ENCODE measurements around the gene SCAANT1. TPM values are rescaled to one million over a fixed set of nuclear protein-coding genes. Genes with fewer than 3 reads are reported as not detected.

The SCAANT1 gene
- total and polyA plus RNA-seq, 2 donors (not counting 1 experiment from before 2014, with no cell fraction given) = 1.7 TPM; not detected in 1

DNA sequence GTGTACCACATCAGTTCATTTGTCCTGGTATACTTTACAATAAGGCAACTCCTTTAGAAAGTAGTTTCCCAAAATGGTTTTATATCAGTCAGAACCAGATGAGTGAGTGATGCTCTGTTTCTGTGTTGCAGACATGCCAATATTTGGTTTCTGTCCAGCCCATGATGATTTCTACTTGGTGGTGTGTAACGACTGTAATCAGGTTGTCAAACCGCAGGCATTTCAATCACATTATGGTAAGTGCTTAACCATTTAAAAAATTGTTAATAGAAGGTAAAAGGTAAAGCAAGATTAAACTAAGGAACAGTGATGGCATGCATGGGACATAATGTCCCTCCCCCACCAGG lies 40.0 kb upstream of the SCAANT1 start:
- H3K4me3 Mint-ChIP-seq = no peak overlapping the region
- POLR2A ChIA-PET = no interaction called here

DNA sequence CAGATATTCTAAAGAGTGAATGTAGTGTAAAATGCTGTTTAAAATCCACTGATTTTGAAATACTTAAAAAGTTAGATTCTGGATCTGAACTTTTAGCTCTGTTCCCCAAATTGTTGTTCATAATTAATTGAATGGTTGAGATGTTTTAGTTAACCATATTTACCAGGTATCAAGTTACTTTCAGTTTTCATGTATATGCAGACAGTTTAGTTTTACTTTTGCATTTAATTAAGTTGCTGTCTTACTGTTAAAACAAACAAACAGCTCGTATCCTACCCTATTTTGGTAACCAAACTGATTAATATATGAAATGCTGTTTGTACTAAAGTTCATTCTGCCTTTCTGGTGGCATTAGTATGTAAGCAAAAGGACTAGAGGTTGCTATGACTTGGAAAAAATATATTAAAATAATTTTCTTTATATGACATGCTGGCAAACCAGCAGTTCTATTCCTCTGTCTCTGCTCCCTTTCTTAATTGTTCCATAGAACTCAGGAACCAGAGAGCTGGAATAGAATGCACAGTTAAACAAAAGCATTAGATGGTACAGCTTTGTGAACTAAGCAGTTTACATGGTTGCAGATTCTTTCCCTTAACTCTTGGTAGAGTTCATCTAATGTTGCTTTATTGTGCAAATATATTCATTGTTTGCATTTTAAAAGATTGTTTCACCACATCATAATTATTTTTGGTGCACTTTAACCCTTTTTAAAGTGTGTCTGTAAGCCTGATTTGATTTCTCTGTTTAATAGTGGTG lies 39.5 kb upstream of the SCAANT1 start:
- POLR2A ChIA-PET = no interaction called here

More for the DNA sequence above, 40.0 kb upstream of the SCAANT1 start:
- ATAC-seq (ENCODE audit: low read depth) (no peak), DNase-seq (no peak)
- Histone ChIP-seq H3K79me2 (ENCODE audit: control insufficient read depth, insufficient read depth, low read length) (peaks cover 59% of the 10 kb centered on the region), H3K4me2 (replicated peaks; ENCODE audit: low read depth, low read length, poor library complexity, severe bottlenecking) (no peak overlapping the region), H3K4me3 (ENCODE audit: control extremely low read depth in 1 of 5, extremely low read depth in 1 of 5, insufficient read depth in 1 of 5, low read depth in 2 of 5, low read length in 4 of 5) (no peak overlapping the region), H3K36me3 (replicated peaks in 1 of 2; ENCODE audit: control extremely low read depth in 1 of 2, control insufficient read depth in 1 of 2, extremely low read depth in 1 of 2, insufficient read depth in 2 of 2, low read length in 1 of 2) (peaks cover 4 to 28% of the 10 kb centered on the region in 2 experiments), H3K27me3 (replicated peaks in 1 of 4; ENCODE audit: control extremely low read depth in 1 of 4, control insufficient read depth in 3 of 4, insufficient read depth in 4 of 4, low read length in 3 of 4) (no peaks in the 10 kb centered on the region), H3K4me1 (ENCODE audit: control insufficient read depth in 2 of 2, insufficient read depth in 2 of 2, low read length in 2 of 2) (peaks cover 6 to 16% of the 10 kb centered on the region in 2 donors), H3K27ac (ENCODE audit: low read length in 2 of 2) (peak overlapping the region in 1 of 2 donors; percentile 37), H2AFZ (ENCODE audit: insufficient read depth, low read depth, low read length, poor library complexity, severe bottlenecking) (no peak overlapping the region), H4K20me1 (ENCODE audit: control insufficient read depth, insufficient read depth, low read length, poor library complexity, severe bottlenecking) (peaks cover 17% of the 10 kb centered on the region), H3K9me3 (ENCODE audit: control extremely low read depth in 1 of 3, control insufficient read depth in 2 of 3, insufficient read depth in 1 of 3, low read length in 2 of 3) (no peaks in the 10 kb centered on the region), H3K9ac (ENCODE audit: low read length) (no peak overlapping the region)
- no CpG with 5 or more reads among the region's 2 CpGs for WGBS (ENCODE audit: insufficient coverage)
- no peak overlapping the region for H3K27ac Mint-ChIP-seq
- H3K9me3 Mint-ChIP-seq (ENCODE audit: insufficient read depth) = no peaks in the 10 kb centered on the region
- H3K4me1 Mint-ChIP-seq = peaks cover 47% of the 10 kb centered on the region
- no peak for TF ChIP-seq EZH2 (IDR thresholded peaks at IDR 0.05; ENCODE audit: borderline replicate concordance, insufficient read depth, low read depth, low read length, poor library complexity, severe bottlenecking)
- TF ChIP-seq, protein P1, sequence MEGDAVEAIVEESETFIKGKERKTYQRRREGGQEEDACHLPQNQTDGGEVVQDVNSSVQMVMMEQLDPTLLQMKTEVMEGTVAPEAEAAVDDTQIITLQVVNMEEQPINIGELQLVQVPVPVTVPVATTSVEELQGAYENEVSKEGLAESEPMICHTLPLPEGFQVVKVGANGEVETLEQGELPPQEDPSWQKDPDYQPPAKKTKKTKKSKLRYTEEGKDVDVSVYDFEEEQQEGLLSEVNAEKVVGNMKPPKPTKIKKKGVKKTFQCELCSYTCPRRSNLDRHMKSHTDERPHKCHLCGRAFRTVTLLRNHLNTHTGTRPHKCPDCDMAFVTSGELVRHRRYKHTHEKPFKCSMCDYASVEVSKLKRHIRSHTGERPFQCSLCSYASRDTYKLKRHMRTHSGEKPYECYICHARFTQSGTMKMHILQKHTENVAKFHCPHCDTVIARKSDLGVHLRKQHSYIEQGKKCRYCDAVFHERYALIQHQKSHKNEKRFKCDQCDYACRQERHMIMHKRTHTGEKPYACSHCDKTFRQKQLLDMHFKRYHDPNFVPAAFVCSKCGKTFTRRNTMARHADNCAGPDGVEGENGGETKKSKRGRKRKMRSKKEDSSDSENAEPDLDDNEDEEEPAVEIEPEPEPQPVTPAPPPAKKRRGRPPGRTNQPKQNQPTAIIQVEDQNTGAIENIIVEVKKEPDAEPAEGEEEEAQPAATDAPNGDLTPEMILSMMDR (IDR thresholded peaks at IDR 0.05) = no peak
- CTCF ChIA-PET = interaction anchor here (1.6 to 1.8 kb wide), 2 partner anchors 10 to 25 kb away, joined by 5 to 9 read pairs; no protein-coding TSS in a partner anchor
- no peaks in the 10 kb centered on the region for H3K27me3 Mint-ChIP-seq
- intact Hi-C loops (cut with micrococcal nuclease) = no loop called here

More for the DNA sequence above, 39.5 kb upstream of the SCAANT1 start:
- Mint-ChIP-seq H3K4me1 (peaks cover 46% of the 10 kb centered on the region), H3K27me3 (no peaks in the 10 kb centered on the region), H3K9me3 (ENCODE audit: insufficient read depth) (no peaks in the 10 kb centered on the region), H3K27ac (peak overlapping the region; percentile 1), H3K4me3 (peak overlapping the region; percentile 4)
- no peak for TF ChIP-seq EZH2 (IDR thresholded peaks at IDR 0.05; ENCODE audit: borderline replicate concordance, insufficient read depth, low read depth, low read length, poor library complexity, severe bottlenecking)
- TF ChIP-seq, protein P1 (IDR thresholded peaks at IDR 0.05) = no peak
- intact Hi-C loops (cut with micrococcal nuclease) = loop anchor here (2.0 kb wide), 1 partner anchor 17 kb away; no protein-coding TSS in a partner anchor
- Histone ChIP-seq H3K4me2 (replicated peaks; ENCODE audit: low read depth, low read length, poor library complexity, severe bottlenecking) (peak overlapping the region; percentile 18), H3K79me2 (ENCODE audit: control insufficient read depth, insufficient read depth, low read length) (peaks cover 64% of the 10 kb centered on the region), H3K9me3 (ENCODE audit: control extremely low read depth in 1 of 3, control insufficient read depth in 2 of 3, insufficient read depth in 1 of 3, low read length in 2 of 3) (no peaks in the 10 kb centered on the region), H3K9ac (ENCODE audit: low read length) (peak overlapping the region; percentile 39), H2AFZ (ENCODE audit: insufficient read depth, low read depth, low read length, poor library complexity, severe bottlenecking) (no peak overlapping the region), H3K27ac (ENCODE audit: low read length in 2 of 2) (peak overlapping the region in 1 of 2 donors; percentile 37), H3K36me3 (replicated peaks in 1 of 2; ENCODE audit: control extremely low read depth in 1 of 2, control insufficient read depth in 1 of 2, extremely low read depth in 1 of 2, insufficient read depth in 2 of 2, low read length in 1 of 2) (peaks cover 4 to 27% of the 10 kb centered on the region in 2 experiments), H3K27me3 (replicated peaks in 1 of 4; ENCODE audit: control extremely low read depth in 1 of 4, control insufficient read depth in 3 of 4, insufficient read depth in 4 of 4, low read length in 3 of 4) (no peaks in the 10 kb centered on the region), H3K4me1 (ENCODE audit: control insufficient read depth in 2 of 2, insufficient read depth in 2 of 2, low read length in 2 of 2) (peaks cover 6 to 16% of the 10 kb centered on the region in 2 donors), H4K20me1 (ENCODE audit: control insufficient read depth, insufficient read depth, low read length, poor library complexity, severe bottlenecking) (peaks cover 22% of the 10 kb centered on the region), H3K4me3 (ENCODE audit: control extremely low read depth in 1 of 5, extremely low read depth in 1 of 5, insufficient read depth in 1 of 5, low read depth in 2 of 5, low read length in 4 of 5) (no peak overlapping the region)
- WGBS (ENCODE audit: insufficient coverage) = no CpG with 5 or more reads among the region's 1 CpG
- CTCF ChIA-PET = interaction anchor here (0.6 to 1.8 kb wide), 6 partner anchors 10 to 24 kb away, joined by 3 to 9 read pairs (median 4); no protein-coding TSS in a partner anchor
- ATAC-seq (ENCODE audit: low read depth) (no peak), DNase-seq (no peak)
